Colonic mucosa (tissue), 4 donors: Measurements from ENCODE around the gene UBC. TPM values are rescaled to one million over a fixed set of nuclear protein-coding genes. Genes with fewer than 3 reads are reported as not detected.

Experiments
- DNase-seq: peaks from one replicate; pipeline ENCODE4 v3.0.0-alpha.2; 2020
- H3K27ac ChIP-seq: fragments of 200-600 bp; one replicate; pipeline ENCODE4 v1.8.0; 2021
- H3K27me3 ChIP-seq: fragments of 200-600 bp; one replicate; pipeline ENCODE4 v1.8.0; 2021
- H3K36me3 ChIP-seq: fragments of 200-600 bp; one replicate; pipeline ENCODE4 v1.8.0; 2021
- H3K4me1 ChIP-seq: fragments of 200-600 bp; one replicate; pipeline ENCODE4 v1.8.0; 2021; ENCODE audit warnings: mild to moderate bottlenecking
- H3K4me3 ChIP-seq: fragments of 200-600 bp; one replicate; pipeline ENCODE4 v1.8.0; 2021
- H3K9ac ChIP-seq, 2 donors: one replicate each; pipeline ENCODE4 v1.7.0; 2013; ENCODE audit warnings: control low read depth in 2 of 2, low read depth in 2 of 2, low read length in 2 of 2
- H3K9me3 ChIP-seq: fragments of 200-600 bp; one replicate; pipeline ENCODE4 v1.8.0; 2021
- intact Hi-C: fragments of 100-400 bp; cut with DNase I; formaldehyde crosslinking; loops from one replicate; pipeline ENCODE4 v1.14.1; 2022
- total RNA-seq, 2 donors: library from RNA; stranded (reverse); fragmentation: NEBNext Ultra II Directional in 1 of 2; extraction: Animal tissue kit (Norgen Biotek cat#: 25700) in 1 of 2; gene quantifications; one replicate each; pipeline ENCODE4 v1.2.1, GENCODE V29; 2021
- TF ChIP-seq, protein P1 (sequence below): fragments of 200-600 bp; IDR thresholded peaks from one replicate; pipeline ENCODE4 v1.8.0; 2022; ENCODE audit warnings: antibody characterized with exemption, mild to moderate bottlenecking
- donor health status: healthy.
- donor health status: DM: no; HTN: no; CAD: no.
- donor health status: DM: no; HTN: no; CAD: no.

UBC gene
- total RNA-seq, 2 donors from 2014 or later = 903 to 1,043 TPM

DNA sequence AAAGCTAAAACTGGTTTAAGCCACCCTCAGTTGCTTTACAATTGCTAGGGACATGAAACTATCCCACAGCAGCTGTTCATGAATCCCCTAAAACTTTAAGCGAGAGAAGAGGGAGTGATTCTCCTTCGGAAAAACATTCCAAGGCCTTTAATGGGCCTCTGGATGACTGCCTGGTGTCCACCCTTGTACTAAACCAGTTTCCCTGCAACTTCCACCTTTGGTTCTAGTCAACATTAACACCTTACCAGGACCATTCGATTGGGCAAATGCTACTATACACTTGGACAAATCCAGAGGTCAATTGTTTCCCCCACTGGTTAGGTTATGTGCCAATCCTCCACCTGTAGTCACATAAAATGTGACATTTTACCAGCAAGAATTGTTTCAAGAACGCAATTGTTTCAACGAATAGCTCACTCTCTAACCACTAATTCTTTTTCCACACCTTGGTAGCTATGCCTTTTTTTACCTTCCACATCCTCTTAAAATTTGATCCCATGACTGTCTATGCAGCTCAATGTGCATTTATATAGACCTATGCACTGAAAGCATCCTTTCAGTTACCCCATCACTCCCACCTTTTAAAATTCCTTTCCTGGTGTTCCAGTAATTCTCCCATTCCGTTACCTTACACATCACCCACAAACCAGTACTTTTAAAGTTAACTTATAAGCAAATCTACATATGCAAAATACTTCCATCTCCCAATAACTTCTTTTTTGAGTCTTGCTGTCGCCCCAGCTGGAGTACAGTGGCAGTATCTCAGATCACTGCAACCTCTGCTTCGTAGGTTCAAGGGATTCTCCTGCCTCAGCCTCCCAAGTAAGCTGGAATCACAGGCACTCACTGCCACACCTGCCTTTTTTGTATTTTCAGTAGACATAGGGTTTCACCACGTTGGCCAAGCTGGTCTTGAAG is 3.6 kb downstream of the UBC start:
- TF ChIP-seq, protein P1, sequence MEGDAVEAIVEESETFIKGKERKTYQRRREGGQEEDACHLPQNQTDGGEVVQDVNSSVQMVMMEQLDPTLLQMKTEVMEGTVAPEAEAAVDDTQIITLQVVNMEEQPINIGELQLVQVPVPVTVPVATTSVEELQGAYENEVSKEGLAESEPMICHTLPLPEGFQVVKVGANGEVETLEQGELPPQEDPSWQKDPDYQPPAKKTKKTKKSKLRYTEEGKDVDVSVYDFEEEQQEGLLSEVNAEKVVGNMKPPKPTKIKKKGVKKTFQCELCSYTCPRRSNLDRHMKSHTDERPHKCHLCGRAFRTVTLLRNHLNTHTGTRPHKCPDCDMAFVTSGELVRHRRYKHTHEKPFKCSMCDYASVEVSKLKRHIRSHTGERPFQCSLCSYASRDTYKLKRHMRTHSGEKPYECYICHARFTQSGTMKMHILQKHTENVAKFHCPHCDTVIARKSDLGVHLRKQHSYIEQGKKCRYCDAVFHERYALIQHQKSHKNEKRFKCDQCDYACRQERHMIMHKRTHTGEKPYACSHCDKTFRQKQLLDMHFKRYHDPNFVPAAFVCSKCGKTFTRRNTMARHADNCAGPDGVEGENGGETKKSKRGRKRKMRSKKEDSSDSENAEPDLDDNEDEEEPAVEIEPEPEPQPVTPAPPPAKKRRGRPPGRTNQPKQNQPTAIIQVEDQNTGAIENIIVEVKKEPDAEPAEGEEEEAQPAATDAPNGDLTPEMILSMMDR = no peak
- intact Hi-C loops = no loop called here
- Histone ChIP-seq H3K9me3 (no peaks in the 10 kb centered on the region), H3K27ac (peak overlapping the region; percentile 24), H3K36me3 (no peaks in the 10 kb centered on the region), H3K9ac (peak overlapping the region in 1 of 2 donors; percentile 36), H3K27me3 (no peaks in the 10 kb centered on the region), H3K4me3 (peak overlapping the region; percentile 2), H3K4me1 (peaks cover 29% of the 10 kb centered on the region)
- peak; percentile 29 for DNase-seq

- intact Hi-C loops = loop anchor here (2.0 kb wide), 1 partner anchor 25 kb away; no protein-coding TSS in a partner anchor
- Histone ChIP-seq H3K9me3 (no peaks in the 10 kb centered on the region), H3K4me3 (no peak overlapping the region), H3K4me1 (peaks cover 29% of the 10 kb centered on the region), H3K27ac (peak overlapping the region; percentile 24), H3K27me3 (no peaks in the 10 kb centered on the region), H3K9ac (no peak overlapping the region), H3K36me3 (no peaks in the 10 kb centered on the region)
- DNase-seq = peak; percentile 22
- TF ChIP-seq, protein P1 = no peak
Measured at GRCh38 chr12:124909831-124910560, 4.5 kb downstream of the UBC start.

DNA sequence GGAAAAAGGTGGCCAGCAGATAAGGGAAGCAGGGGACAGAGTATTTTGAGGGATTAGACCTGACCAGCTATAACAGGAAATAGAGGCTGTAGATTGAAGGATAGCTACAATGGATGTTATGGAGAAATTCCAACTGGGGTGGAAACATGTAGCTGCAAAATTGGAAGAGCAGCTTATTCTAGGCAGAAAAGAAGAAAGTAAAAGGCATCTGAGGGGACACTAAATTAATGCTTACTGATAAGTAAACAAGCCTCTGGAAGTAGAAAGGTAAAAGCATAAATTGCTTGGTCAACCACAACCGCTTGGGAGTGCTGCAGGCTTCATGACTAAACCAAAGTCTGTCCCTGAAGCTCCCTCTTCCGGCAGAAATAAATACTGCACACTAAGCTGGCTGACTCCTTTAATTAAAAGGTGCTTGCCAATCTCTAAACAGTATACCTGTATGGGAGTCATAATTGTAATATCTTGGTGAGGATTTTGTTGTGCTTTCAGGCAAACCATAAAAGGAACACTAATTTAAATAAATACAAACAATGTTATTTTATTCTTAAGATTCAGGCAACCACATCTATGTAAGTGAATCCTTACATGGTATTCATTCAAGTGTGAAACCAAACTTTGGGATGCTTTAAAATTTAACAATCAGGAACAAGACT is 7.7 kb downstream of the UBC start:
- H3K9ac ChIP-seq = no peak overlapping the region
- H3K27ac ChIP-seq = no peak overlapping the region
- no peak overlapping the region for H3K4me3 ChIP-seq
- intact Hi-C loops = no loop called here
- peaks cover 29% of the 10 kb centered on the region for H3K4me1 ChIP-seq
- H3K36me3 ChIP-seq = no peaks in the 10 kb centered on the region
- H3K9me3 ChIP-seq = no peaks in the 10 kb centered on the region
- TF ChIP-seq, protein P1 = peak; percentile 97
- peak; percentile 99 for DNase-seq
- no peaks in the 10 kb centered on the region for H3K27me3 ChIP-seq

- Histone ChIP-seq H3K36me3 (no peaks in the 10 kb centered on the region), H3K27ac (peak overlapping the region; percentile 28), H3K4me1 (peaks cover 11% of the 10 kb centered on the region), H3K9me3 (no peaks in the 10 kb centered on the region), H3K9ac (peak overlapping the region in 1 of 2 donors; percentile 32), H3K27me3 (no peaks in the 10 kb centered on the region), H3K4me3 (no peak overlapping the region)
- DNase-seq = peak; percentile 86
- intact Hi-C loops = no loop called here
- TF ChIP-seq, protein P1 = no peak
Measured at GRCh38 chr12:124904306-124905098, 9.9 kb downstream of the UBC start.
